Measurements from ENCODE around the gene STARD9. TPM values are rescaled to one million over a fixed set of nuclear protein-coding genes. Genes with fewer than 3 reads are reported as not detected.

STARD9 gene
- total and polyA plus RNA-seq, 2 of the 4 experiments (the other 2 are of a cell fraction), result 2.0 to 3.2 TPM

DNA sequence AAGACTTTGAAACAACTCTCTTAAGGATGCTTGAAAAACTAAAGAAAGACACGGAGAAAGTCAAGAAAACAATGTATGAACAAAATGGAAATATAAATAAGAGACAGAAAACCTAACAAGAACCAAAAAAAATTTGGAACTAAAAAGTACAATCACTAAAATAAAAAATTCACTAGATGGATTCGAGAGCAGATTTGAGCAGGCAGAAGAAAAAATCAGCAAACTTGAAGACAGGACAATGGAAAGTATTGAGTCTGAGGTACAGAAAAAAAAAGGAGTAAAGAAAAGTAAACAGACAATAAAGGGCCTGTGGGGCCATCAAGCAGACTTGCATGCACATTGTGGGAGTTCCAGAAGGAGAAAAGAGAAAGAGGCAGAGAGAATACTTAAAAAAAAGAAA lies 174.9 kb downstream of the STARD9 start:
- Histone ChIP-seq H4K20me1 (ENCODE audit: insufficient read depth, low read length) (no peaks in the 10 kb centered on the region), H3K9me3 (ENCODE audit: control insufficient read depth, insufficient read depth, low read length) (no peaks in the 10 kb centered on the region), H3K9me1 (ENCODE audit: insufficient read depth, low read length) (peaks cover 4% of the 10 kb centered on the region; the same call in 1 of the 2 replicates), H3K18ac (ENCODE audit: low read depth, low read length) (no peak overlapping the region), H2BK120ac (ENCODE audit: low read depth, low read length) (no peak overlapping the region), H3K4me3 (ENCODE audit: insufficient read depth, low read depth, low read length) (no peak overlapping the region), H3K56ac (ENCODE audit: extremely low read depth, insufficient read depth, low read length) (no peak overlapping the region), H3K36me3 (ENCODE audit: control insufficient read depth, insufficient read depth, low read length) (peaks cover 10% of the 10 kb centered on the region), H3K27me3 (ENCODE audit: control insufficient read depth, insufficient read depth, low read length) (no peaks in the 10 kb centered on the region), H4K5ac (ENCODE audit: low read depth, low read length) (no peak overlapping the region), H3K4me1 (ENCODE audit: control insufficient read depth, insufficient read depth, low read length) (no peaks in the 10 kb centered on the region), H2AK9ac (replicated peaks; ENCODE audit: low read depth, low read length, poor library complexity) (no peak overlapping the region), H3K9ac (ENCODE audit: low read depth, low read length) (no peak overlapping the region), H2AFZ (replicated peaks; ENCODE audit: low read length, poor library complexity) (no peak overlapping the region), H3K27ac (ENCODE audit: insufficient read depth, low read length) (no peak overlapping the region), H3K14ac (replicated peaks; ENCODE audit: low read depth, low read length) (no peak overlapping the region), H3K4me2 (ENCODE audit: low read depth, low read length) (no peak overlapping the region), H2BK5ac (ENCODE audit: low read depth, low read length, poor library complexity, severe bottlenecking) (no peak overlapping the region), H4K8ac (ENCODE audit: low read depth in 2 of 2, low read length in 2 of 2) (no peak overlapping the region), H3K4ac (ENCODE audit: low read depth, low read length) (no peak overlapping the region), H3K23ac (ENCODE audit: low read depth, low read length) (no peak overlapping the region), H4K91ac (ENCODE audit: insufficient read depth, low read depth, low read length) (no peak overlapping the region), H3K79me1 (ENCODE audit: low read depth in 1 of 2, low read length in 2 of 2) (no peaks in the 10 kb centered on the region), H2BK15ac (ENCODE audit: low read depth, low read length) (no peak overlapping the region), H2AK5ac (ENCODE audit: low read depth, low read length) (no peak overlapping the region), H2BK20ac (ENCODE audit: low read depth, low read length) (no peak overlapping the region)
- intact Hi-C loops (cut with micrococcal nuclease) (no loop called here), dilution Hi-C loops (cut with HindIII; ENCODE audit: low sequenced_read_pairs, unreplicated experiment) (no loop called here), in situ Hi-C loops (cut with MboI; ENCODE audit: low sequenced_read_pairs) (no loop called here)
- ATAC-seq (ENCODE audit: low read depth) (no peak), DNase-seq (no peak)
- POLR2A ChIA-PET (ENCODE audit: unreplicated experiment), result no interaction called here
- BruUV-seq (replicated peaks), result no TSS peak
- CTCF ChIA-PET, result no interaction called here
- TF ChIP-seq POLR2A (IDR thresholded peaks at IDR 0.05; ENCODE audit: low read depth, low read length) (no peak), CHD1 (IDR thresholded peaks at IDR 0.05; ENCODE audit: low read depth, low read length) (no peak), RFX5 (IDR thresholded peaks at IDR 0.05; ENCODE audit: low read depth, low read length) (no peak), MAZ (IDR thresholded peaks at IDR 0.05; ENCODE audit: borderline replicate concordance, low read depth, low read length) (no peak), RCOR1 (IDR thresholded peaks at IDR 0.05; ENCODE audit: insufficient replicate concordance, low read length) (no peak), RAD21 (IDR thresholded peaks at IDR 0.05; ENCODE audit: low read length) (no peak), MXI1 (IDR thresholded peaks at IDR 0.05; ENCODE audit: borderline replicate concordance, low read depth, low read length) (no peak)
- TF ChIP-seq, protein P1, sequence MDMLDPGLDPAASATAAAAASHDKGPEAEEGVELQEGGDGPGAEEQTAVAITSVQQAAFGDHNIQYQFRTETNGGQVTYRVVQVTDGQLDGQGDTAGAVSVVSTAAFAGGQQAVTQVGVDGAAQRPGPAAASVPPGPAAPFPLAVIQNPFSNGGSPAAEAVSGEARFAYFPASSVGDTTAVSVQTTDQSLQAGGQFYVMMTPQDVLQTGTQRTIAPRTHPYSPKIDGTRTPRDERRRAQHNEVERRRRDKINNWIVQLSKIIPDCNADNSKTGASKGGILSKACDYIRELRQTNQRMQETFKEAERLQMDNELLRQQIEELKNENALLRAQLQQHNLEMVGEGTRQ (IDR thresholded peaks at IDR 0.05; ENCODE audit: low read depth, low read length), result no peak
- TF ChIP-seq, protein P2, sequence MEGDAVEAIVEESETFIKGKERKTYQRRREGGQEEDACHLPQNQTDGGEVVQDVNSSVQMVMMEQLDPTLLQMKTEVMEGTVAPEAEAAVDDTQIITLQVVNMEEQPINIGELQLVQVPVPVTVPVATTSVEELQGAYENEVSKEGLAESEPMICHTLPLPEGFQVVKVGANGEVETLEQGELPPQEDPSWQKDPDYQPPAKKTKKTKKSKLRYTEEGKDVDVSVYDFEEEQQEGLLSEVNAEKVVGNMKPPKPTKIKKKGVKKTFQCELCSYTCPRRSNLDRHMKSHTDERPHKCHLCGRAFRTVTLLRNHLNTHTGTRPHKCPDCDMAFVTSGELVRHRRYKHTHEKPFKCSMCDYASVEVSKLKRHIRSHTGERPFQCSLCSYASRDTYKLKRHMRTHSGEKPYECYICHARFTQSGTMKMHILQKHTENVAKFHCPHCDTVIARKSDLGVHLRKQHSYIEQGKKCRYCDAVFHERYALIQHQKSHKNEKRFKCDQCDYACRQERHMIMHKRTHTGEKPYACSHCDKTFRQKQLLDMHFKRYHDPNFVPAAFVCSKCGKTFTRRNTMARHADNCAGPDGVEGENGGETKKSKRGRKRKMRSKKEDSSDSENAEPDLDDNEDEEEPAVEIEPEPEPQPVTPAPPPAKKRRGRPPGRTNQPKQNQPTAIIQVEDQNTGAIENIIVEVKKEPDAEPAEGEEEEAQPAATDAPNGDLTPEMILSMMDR (conservative IDR thresholded peaks at IDR 0.05; ENCODE audit: low read depth, low read length), result no peak
- no CpG with 5 or more reads among the region's 2 CpGs for WGBS, 2 experiments (ENCODE audit: extremely low coverage in 2 of 2, insufficient read length in 1 of 2)

All from IMR-90 (cell line).